ENCODE data around the gene GPATCH2L.

DNA sequence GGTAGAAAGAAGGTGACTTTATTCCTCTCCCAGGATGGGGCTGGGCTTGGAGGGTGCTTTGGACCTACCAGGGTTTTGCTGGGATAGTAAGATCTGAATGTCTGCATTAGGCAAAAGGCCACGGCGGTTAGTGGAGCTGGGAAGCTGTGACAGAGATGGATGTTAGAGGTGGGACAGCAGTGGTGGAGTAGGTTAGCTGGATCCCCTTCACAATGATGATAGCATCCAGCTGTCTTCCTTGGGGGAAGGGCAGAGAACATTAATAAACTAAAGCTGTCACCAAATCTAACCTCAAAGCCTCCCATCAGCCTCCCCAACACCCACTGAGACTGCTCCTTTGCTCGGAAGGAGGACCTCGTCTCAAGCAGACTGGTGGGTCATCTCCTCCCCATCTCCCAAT, 104.8 kb downstream of the GPATCH2L start:
- TF ChIP-seq POLR2A (IDR thresholded peaks at IDR 0.05) (no peak), POLR2AphosphoS5 (IDR thresholded peaks at IDR 0.05) (no peak), EP300 (IDR thresholded peaks at IDR 0.05) (no peak)
- TF ChIP-seq, protein P1, sequence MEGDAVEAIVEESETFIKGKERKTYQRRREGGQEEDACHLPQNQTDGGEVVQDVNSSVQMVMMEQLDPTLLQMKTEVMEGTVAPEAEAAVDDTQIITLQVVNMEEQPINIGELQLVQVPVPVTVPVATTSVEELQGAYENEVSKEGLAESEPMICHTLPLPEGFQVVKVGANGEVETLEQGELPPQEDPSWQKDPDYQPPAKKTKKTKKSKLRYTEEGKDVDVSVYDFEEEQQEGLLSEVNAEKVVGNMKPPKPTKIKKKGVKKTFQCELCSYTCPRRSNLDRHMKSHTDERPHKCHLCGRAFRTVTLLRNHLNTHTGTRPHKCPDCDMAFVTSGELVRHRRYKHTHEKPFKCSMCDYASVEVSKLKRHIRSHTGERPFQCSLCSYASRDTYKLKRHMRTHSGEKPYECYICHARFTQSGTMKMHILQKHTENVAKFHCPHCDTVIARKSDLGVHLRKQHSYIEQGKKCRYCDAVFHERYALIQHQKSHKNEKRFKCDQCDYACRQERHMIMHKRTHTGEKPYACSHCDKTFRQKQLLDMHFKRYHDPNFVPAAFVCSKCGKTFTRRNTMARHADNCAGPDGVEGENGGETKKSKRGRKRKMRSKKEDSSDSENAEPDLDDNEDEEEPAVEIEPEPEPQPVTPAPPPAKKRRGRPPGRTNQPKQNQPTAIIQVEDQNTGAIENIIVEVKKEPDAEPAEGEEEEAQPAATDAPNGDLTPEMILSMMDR (IDR thresholded peaks at IDR 0.05): no peak

Measured in stomach (tissue), 4 donors.